Activated CD4-positive, alpha-beta T cell treated with anti-CD3 and anti-CD28 coated beads, Interleukin-2, amount 10 ng/mL, durations not matched to agents 7 days and 5 days (primary cell): ENCODE results near the gene CMIP. TPM values are rescaled to one million over a fixed set of nuclear protein-coding genes. Genes with fewer than 3 reads are reported as not detected.
"Not testable (repeated sequence)": the region's sequence is repeated elsewhere in the genome, so short reads cannot be mapped to it uniquely, and the experiment has no call there.

Experiments used
- CTCF ChIA-PET: fragments of 350-600 bp; sonication (Branson Sonifier 250); formaldehyde crosslinking; loops from one replicate; lab custom pipeline; 2021; ENCODE audit warnings: antibody characterized with exemption; lab: Charles Lee
- POLR2A ChIA-PET: fragments of 350-600 bp; sonication (Branson Sonifier 250); formaldehyde crosslinking; loops from one replicate; lab custom pipeline; 2021; ENCODE audit warnings: antibody characterized with exemption; lab: Charles Lee
- DNase-seq: peaks from one replicate; pipeline ENCODE4 v3.0.0-alpha.2; 2020
- H3K27ac Mint-ChIP-seq: one replicate; pipeline ENCODE4 v1.8.0; 2021; ENCODE audit warnings: mild to moderate bottlenecking, moderate library complexity, mixed read lengths
- H3K27me3 Mint-ChIP-seq: one replicate; pipeline ENCODE4 v1.8.0; 2021; ENCODE audit warnings: mixed read lengths
- H3K36me3 Mint-ChIP-seq: one replicate; pipeline ENCODE4 v1.8.0; 2021; ENCODE audit warnings: low read depth, mixed read lengths
- H3K4me1 Mint-ChIP-seq: one replicate; pipeline ENCODE4 v1.8.0; 2021; ENCODE audit warnings: mixed read lengths
- H3K4me3 Mint-ChIP-seq: one replicate; pipeline ENCODE4 v1.8.0; 2021; ENCODE audit warnings: mild to moderate bottlenecking, moderate library complexity, mixed read lengths
- H3K9me3 Mint-ChIP-seq: one replicate; pipeline ENCODE4 v1.8.0; 2021; ENCODE audit warnings: mixed read lengths
- total RNA-seq, 2 experiments: library from RNA; stranded (reverse); gene quantifications; one replicate each; pipeline ENCODE4 v1.2.3, GENCODE V29; 2021

The CMIP gene
- total RNA-seq, 2 experiments from 2014 or later, result 44.7 to 46.8 TPM

DNA sequence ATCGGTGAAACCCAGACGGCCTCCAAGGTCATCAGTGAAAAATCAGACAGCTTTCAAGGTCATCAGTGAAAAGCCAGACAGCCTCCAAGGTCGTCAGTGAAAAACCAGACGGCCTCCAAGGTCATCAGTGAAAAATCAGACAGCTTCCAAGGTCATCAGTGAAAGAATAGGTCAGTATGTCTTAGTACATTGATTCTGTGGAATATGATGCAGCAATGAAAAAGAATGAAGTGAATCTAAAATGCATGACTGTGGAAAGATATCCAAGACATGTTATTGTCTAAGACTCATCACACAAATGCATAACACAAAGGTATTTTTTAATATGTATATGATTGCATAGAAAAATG, 72.5 kb downstream of the CMIP start:
- Mint-ChIP-seq H3K36me3 (peaks cover 6% of the 10 kb centered on the region), H3K27ac (no peak overlapping the region), H3K4me1 (peaks cover 41% of the 10 kb centered on the region), H3K4me3 (no peak overlapping the region), H3K27me3 (no peaks in the 10 kb centered on the region), H3K9me3 (no peaks in the 10 kb centered on the region)
- POLR2A ChIA-PET, result no interaction called here
- no peak for DNase-seq
- CTCF ChIA-PET, result interaction anchor here (1.0 kb wide), 1 partner anchor 170 kb away, joined by 3 read pairs; no protein-coding TSS in a partner anchor

DNA sequence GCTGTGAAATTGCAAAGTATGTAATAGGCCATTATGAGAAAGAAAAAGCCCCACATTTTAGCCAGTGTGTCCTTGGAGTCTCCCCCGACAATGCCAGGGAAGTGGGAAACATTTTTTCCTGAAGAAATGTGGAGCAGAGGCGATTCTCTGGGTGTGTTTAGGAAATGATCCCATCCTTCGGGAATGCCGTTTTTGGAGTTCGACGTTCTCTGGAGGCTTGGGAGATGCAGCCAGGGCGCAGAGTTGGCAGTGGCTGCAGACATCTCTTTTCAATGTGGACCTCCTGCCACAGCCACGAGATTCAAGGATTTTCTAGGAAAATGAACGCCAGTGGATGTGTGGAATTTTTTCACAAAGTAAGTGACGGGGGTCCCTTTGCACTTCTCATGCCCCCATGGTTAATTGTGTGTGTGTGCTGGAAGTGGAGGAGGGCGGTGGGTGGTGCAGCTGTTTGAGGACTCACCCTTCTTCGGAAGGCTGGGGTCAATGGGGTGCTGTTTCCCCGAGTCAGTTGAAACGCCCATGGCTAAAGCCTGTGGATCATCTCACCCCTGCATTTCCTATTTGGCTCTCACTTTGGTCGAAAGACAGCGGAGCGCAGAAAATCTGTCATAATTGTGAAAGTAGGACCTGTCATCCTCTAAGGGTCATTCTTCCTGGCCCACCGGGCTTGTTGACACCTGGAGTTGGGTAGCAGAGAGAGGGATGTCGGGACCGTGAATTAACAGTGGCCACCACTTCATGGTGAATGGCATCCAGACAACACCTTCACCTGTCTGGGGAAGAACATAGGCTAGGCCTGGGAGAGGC, 73.2 kb downstream of the CMIP start:
- no peak overlapping the region for H3K27ac Mint-ChIP-seq
- POLR2A ChIA-PET, result no interaction called here

DNA sequence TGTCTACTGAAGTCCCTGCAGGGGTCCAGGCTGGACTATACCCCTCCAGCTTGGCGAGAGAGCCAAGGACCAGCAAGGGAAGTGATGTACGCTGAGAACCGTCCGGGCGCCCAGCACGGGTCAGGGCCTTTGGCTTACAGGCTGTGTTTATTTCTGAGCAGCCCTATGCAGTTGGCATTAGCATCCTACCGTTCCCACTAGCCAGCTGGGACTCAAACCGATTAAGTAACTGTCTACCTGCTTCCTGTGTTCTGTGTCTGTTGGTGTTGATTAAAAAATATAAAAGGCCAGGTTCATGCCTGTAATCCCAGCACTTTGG, 73.8 kb downstream of the CMIP start:
- H3K4me1 Mint-ChIP-seq, result peaks cover 50% of the 10 kb centered on the region
- ChIA-PET POLR2A (no interaction called here), CTCF (no interaction called here)
- DNase-seq, result no peak
- peaks cover 10% of the 10 kb centered on the region for H3K36me3 Mint-ChIP-seq
- H3K9me3 Mint-ChIP-seq, result no peaks in the 10 kb centered on the region
- no peak overlapping the region for H3K4me3 Mint-ChIP-seq
- no peak overlapping the region for H3K27ac Mint-ChIP-seq
- H3K27me3 Mint-ChIP-seq, result no peaks in the 10 kb centered on the region

More for the DNA sequence above, 73.2 kb downstream of the CMIP start:
- H3K4me1 Mint-ChIP-seq, result peaks cover 47% of the 10 kb centered on the region
- H3K36me3 Mint-ChIP-seq, result peaks cover 6% of the 10 kb centered on the region
- no peak overlapping the region for H3K4me3 Mint-ChIP-seq
- no peak for DNase-seq
- CTCF ChIA-PET, result no interaction called here
- H3K9me3 Mint-ChIP-seq, result no peaks in the 10 kb centered on the region
- H3K27me3 Mint-ChIP-seq, result no peaks in the 10 kb centered on the region

- peaks cover 11% of the 10 kb centered on the region for H3K36me3 Mint-ChIP-seq
- peaks cover 53% of the 10 kb centered on the region for H3K4me1 Mint-ChIP-seq
- H3K9me3 Mint-ChIP-seq, result no peaks in the 10 kb centered on the region
- CTCF ChIA-PET, result interaction anchor here (0.5 to 1.3 kb wide), 3 partner anchors 9 to 661 kb away, joined by 3 read pairs; no protein-coding TSS in a partner anchor
- no peak overlapping the region for H3K4me3 Mint-ChIP-seq
- no peak for DNase-seq
- POLR2A ChIA-PET, result no interaction called here
- no peaks in the 10 kb centered on the region for H3K27me3 Mint-ChIP-seq
- H3K27ac Mint-ChIP-seq, result peak overlapping the region; percentile 63
These were observed 74.9 kb downstream of the CMIP start for GRCh38 chr16:81519301-81520150.

- H3K36me3 Mint-ChIP-seq, result peaks cover 11% of the 10 kb centered on the region
- H3K4me3 Mint-ChIP-seq, result no peak overlapping the region
- H3K27me3 Mint-ChIP-seq, result no peaks in the 10 kb centered on the region
- no peak for DNase-seq
- ChIA-PET CTCF (interaction anchor here (0.5 to 1.3 kb wide), 3 partner anchors 9 to 662 kb away, joined by 3 read pairs; no protein-coding TSS in a partner anchor), POLR2A (no interaction called here)
- H3K4me1 Mint-ChIP-seq, result peaks cover 56% of the 10 kb centered on the region
- no peaks in the 10 kb centered on the region for H3K9me3 Mint-ChIP-seq
- peak overlapping the region; percentile 79 for H3K27ac Mint-ChIP-seq
These were observed 75.5 kb downstream of the CMIP start for GRCh38 chr16:81520151-81520470.

- Mint-ChIP-seq H3K27ac (peak overlapping the region; percentile 79), H3K36me3 (peaks cover 14% of the 10 kb centered on the region), H3K4me3 (no peak overlapping the region), H3K9me3 (no peaks in the 10 kb centered on the region), H3K27me3 (no peaks in the 10 kb centered on the region), H3K4me1 (peaks cover 58% of the 10 kb centered on the region)
- no peak for DNase-seq
- ChIA-PET CTCF (interaction anchor here (1.8 kb wide), 1 partner anchor 25 kb away, joined by 4 read pairs; no protein-coding TSS in a partner anchor), POLR2A (no interaction called here)
These were observed 76.0 kb downstream of the CMIP start for GRCh38 chr16:81520560-81521135.

- peak overlapping the region; percentile 79 for H3K27ac Mint-ChIP-seq
- H3K36me3 Mint-ChIP-seq, result peaks cover 14% of the 10 kb centered on the region
- H3K4me1 Mint-ChIP-seq, result peaks cover 64% of the 10 kb centered on the region
- peak; percentile 88 for DNase-seq
- no peak overlapping the region for H3K4me3 Mint-ChIP-seq
- POLR2A ChIA-PET, result no interaction called here
- no peaks in the 10 kb centered on the region for H3K9me3 Mint-ChIP-seq
- no peaks in the 10 kb centered on the region for H3K27me3 Mint-ChIP-seq
- CTCF ChIA-PET, result interaction anchor here (0.5 to 1.8 kb wide), 2 partner anchors 25 to 118 kb away, joined by 3 to 4 read pairs; no protein-coding TSS in a partner anchor
These were observed 76.6 kb downstream of the CMIP start for GRCh38 chr16:81521141-81521626.

GRCh38 chr16:81522108-81522701, 77.6 kb downstream of the CMIP start:
- peak; percentile 12 for DNase-seq
- Mint-ChIP-seq H3K36me3 (peaks cover 17% of the 10 kb centered on the region), H3K4me3 (no peak overlapping the region), H3K27me3 (no peaks in the 10 kb centered on the region), H3K4me1 (peaks cover 72% of the 10 kb centered on the region), H3K27ac (peak overlapping the region; percentile 79), H3K9me3 (no peaks in the 10 kb centered on the region)
- CTCF ChIA-PET, result interaction anchor here (0.5 to 1.8 kb wide), 2 partner anchors 24 to 119 kb away, joined by 3 to 4 read pairs; no protein-coding TSS in a partner anchor
- POLR2A ChIA-PET, result no interaction called here

DNA sequence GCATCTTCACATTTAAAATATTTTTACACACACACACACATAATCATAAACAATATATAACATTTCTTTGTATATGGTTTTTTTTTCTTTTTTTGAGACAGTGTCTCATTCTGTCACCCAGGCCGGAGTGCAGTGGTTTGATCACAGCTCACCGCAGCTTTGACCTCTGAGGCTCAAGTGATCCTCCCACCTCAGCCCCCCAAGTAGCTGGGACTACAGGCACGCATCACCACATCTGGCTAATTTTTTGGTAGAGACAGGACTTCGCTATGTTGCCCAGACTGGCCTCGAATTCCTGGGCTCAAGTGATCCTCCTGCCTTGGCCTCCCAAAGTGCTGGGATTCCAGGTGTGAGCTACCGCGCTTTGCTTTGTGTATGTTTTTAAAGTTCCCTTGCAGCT, 78.2 kb downstream of the CMIP start:
- peak overlapping the region; percentile 69 for H3K27ac Mint-ChIP-seq
- CTCF ChIA-PET, result interaction anchor here (0.9 kb wide), 1 partner anchor 41 kb away, joined by 3 read pairs; no protein-coding TSS in a partner anchor
- H3K4me1 Mint-ChIP-seq, result peaks cover 78% of the 10 kb centered on the region

DNA sequence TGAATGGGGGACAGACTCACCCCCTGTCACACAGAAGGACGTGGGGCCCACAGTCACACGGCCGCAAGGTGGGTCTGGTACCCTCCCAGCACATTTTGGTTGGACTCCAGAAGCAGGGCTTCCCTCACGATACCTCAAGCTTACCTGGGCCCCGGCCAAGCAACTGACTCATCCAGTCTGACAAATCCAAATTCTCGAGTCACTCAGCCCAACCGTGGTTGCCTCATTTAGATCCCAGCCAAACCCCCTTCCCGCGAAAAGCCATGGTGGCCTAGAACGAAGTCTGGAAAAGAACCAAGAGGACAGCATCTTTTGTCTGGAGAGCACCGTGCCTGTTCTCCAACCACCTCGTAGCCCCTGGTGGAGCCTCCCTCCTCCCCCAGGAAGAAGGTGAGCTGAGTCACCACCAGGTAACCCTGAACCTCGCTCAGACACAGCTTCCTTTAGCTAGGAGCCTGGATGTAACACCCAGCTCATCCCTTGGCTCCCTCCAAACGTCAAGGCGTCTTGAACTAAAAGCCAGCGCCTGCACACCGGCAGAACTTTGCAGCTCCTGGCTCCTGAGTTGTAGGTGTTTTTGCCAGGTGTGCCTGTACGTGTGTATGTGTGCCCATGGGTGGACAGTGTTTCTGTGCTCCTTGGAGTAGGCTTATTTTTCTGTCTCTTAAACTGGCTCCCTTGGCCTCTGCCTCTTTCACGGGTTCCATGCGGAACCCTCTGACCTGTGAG, 78.9 kb downstream of the CMIP start:
- no peak for DNase-seq
- H3K27ac Mint-ChIP-seq, result peak overlapping the region; percentile 69
- ChIA-PET POLR2A (no interaction called here), CTCF (interaction anchor here (0.8 to 0.9 kb wide), 3 partner anchors 11 to 42 kb away, joined by 3 read pairs; no protein-coding TSS in a partner anchor)
- H3K4me1 Mint-ChIP-seq, result peaks cover 83% of the 10 kb centered on the region
- peaks cover 4% of the 10 kb centered on the region for H3K9me3 Mint-ChIP-seq
- no peak overlapping the region for H3K4me3 Mint-ChIP-seq
- H3K36me3 Mint-ChIP-seq, result peaks cover 17% of the 10 kb centered on the region
- no peaks in the 10 kb centered on the region for H3K27me3 Mint-ChIP-seq

More for the DNA sequence above, 78.2 kb downstream of the CMIP start:
- POLR2A ChIA-PET, H3K27me3 Mint-ChIP-seq, H3K9me3 Mint-ChIP-seq, DNase-seq, H3K4me3 Mint-ChIP-seq: not testable (repeated sequence)
- peaks cover 17% of the 10 kb centered on the region for H3K36me3 Mint-ChIP-seq

- Mint-ChIP-seq H3K36me3 (peaks cover 17% of the 10 kb centered on the region), H3K4me1 (peaks cover 84% of the 10 kb centered on the region), H3K4me3 (no peak overlapping the region), H3K27me3 (no peaks in the 10 kb centered on the region), H3K27ac (no peak overlapping the region), H3K9me3 (peaks cover 4% of the 10 kb centered on the region)
- peak; percentile 14 for DNase-seq
- ChIA-PET POLR2A (no interaction called here), CTCF (interaction anchor here (0.6 to 0.8 kb wide), 3 partner anchors 10 to 33 kb away, joined by 3 read pairs; no protein-coding TSS in a partner anchor)
These were observed 79.8 kb downstream of the CMIP start for GRCh38 chr16:81524382-81524781.

DNA sequence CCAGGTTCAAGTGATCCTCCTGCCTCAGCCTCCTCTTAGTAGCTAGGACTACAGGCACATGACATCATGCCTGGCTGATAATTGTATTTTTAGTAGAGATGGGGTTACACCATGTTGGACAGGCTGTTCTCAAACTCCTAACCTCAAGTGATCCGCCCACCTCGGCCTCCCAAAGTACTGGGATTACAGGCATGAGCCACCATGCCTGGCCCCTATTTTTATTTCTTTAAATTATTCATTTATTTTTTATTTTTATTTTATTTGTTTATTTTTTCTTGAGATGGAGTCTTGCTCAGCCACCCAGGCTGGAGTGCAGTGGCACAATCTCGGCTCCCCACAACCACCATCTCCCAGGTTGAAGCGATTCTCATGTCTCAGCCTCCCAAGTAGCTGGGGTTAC, 80.3 kb downstream of the CMIP start:
- CTCF ChIA-PET, H3K9me3 Mint-ChIP-seq, H3K27ac Mint-ChIP-seq, DNase-seq, H3K4me3 Mint-ChIP-seq, POLR2A ChIA-PET, H3K27me3 Mint-ChIP-seq: not testable (repeated sequence)
- peaks cover 17% of the 10 kb centered on the region for H3K36me3 Mint-ChIP-seq
- H3K4me1 Mint-ChIP-seq, result peaks cover 79% of the 10 kb centered on the region
